ENCODE results near the gene KRT34.

- no peak for TF ChIP-seq EZH2phosphoT487 (IDR thresholded peaks at IDR 0.05; ENCODE audit: borderline replicate concordance, low read length)
- TF ChIP-seq, protein P1, sequence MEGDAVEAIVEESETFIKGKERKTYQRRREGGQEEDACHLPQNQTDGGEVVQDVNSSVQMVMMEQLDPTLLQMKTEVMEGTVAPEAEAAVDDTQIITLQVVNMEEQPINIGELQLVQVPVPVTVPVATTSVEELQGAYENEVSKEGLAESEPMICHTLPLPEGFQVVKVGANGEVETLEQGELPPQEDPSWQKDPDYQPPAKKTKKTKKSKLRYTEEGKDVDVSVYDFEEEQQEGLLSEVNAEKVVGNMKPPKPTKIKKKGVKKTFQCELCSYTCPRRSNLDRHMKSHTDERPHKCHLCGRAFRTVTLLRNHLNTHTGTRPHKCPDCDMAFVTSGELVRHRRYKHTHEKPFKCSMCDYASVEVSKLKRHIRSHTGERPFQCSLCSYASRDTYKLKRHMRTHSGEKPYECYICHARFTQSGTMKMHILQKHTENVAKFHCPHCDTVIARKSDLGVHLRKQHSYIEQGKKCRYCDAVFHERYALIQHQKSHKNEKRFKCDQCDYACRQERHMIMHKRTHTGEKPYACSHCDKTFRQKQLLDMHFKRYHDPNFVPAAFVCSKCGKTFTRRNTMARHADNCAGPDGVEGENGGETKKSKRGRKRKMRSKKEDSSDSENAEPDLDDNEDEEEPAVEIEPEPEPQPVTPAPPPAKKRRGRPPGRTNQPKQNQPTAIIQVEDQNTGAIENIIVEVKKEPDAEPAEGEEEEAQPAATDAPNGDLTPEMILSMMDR (IDR thresholded peaks at IDR 0.05; ENCODE audit: low read depth, low read length, poor library complexity, severe bottlenecking) = no peak
Observed at GRCh38 chr17:41416479-41416878, 34.4 kb upstream of the KRT34 start.
